ENCODE results near the gene OTC. TPM values are rescaled to one million over a fixed set of nuclear protein-coding genes. Genes with fewer than 3 reads are reported as not detected.
A peak's percentile ranks its signal among the peaks of the same experiment; 100 is the strongest.

OTC gene
- total and polyA plus RNA-seq, 2 experiments from 2014 or later, result not detected

DNA sequence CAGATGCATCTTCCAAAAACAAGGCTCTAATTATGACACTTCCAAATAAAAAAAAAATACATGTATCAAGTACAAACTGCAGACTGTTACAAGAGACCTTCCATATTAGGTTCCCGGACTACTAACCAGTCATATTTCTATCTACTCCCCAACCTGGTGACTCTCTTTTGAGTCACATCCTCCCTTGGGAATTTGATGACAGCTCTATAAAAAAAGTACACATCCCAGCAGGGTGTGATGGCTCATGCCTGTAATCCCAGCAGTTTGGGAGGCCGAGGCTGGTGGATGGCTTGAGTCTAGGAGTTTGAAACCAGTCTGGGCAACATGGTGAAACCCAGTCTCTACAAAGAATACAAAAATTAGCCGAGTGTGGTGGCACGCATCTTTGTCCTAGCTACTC, 40.0 kb upstream of the OTC start:
- in situ Hi-C loops (cut with MboI), result loop anchor here (25.0 kb wide), 1 partner anchor 400 kb away; no protein-coding TSS in a partner anchor
- H3K4me1 ChIP-seq (ENCODE audit: insufficient read depth), result peaks cover 19% of the 10 kb centered on the region
- H3K36me3 ChIP-seq (ENCODE audit: low read depth), result no peaks in the 10 kb centered on the region
- 0 out of 2 replicates have a peak overlapping the region, but pooled peaks have one; percentile 48 for H2AFZ ChIP-seq
- H3K4me2 ChIP-seq (ENCODE audit: unreplicated experiment), result peak overlapping the region; percentile 61
- H3K27me3 ChIP-seq (replicated peaks; ENCODE audit: insufficient read depth), result no peaks in the 10 kb centered on the region
- H3K9me3 ChIP-seq (ENCODE audit: low read depth), result no peaks in the 10 kb centered on the region
- TF ChIP-seq EZH2phosphoT487 (IDR thresholded peaks at IDR 0.05; ENCODE audit: insufficient read depth, low read depth), result no peak
- no peak for TF ChIP-seq EZH2 (IDR thresholded peaks at IDR 0.05; ENCODE audit: insufficient read depth, poor library complexity, severe bottlenecking)
- no peaks in the 10 kb centered on the region for H3K79me2 ChIP-seq (ENCODE audit: insufficient read depth)
- peaks cover 10% of the 10 kb centered on the region; the same call in 1 of the 2 replicates for H3F3A ChIP-seq (ENCODE audit: insufficient read depth)
- H3K9ac ChIP-seq, result no peak overlapping the region
- H4K20me1 ChIP-seq (ENCODE audit: insufficient read depth), result no peaks in the 10 kb centered on the region
- peak; percentile 83 for DNase-seq
- H3K27ac ChIP-seq, result peak overlapping the region; percentile 71
- H3K9me2 ChIP-seq (ENCODE audit: insufficient read depth), result no peaks in the 10 kb centered on the region
- H3K4me3 ChIP-seq, result no peak overlapping the region
- 0 to 3% methylated on average over 4 of the region's 4 CpGs for WGBS, 2 experiments (ENCODE audit: low coverage in 1 of 2, low lambda C conversion rate in 2 of 2, missing lambda C conversion rate in 2 of 2)

GRCh38 chrX:38313190-38313589, 39.2 kb upstream of the OTC start:
- TF ChIP-seq EZH2 (IDR thresholded peaks at IDR 0.05; ENCODE audit: insufficient read depth, poor library complexity, severe bottlenecking) (no peak), EZH2phosphoT487 (IDR thresholded peaks at IDR 0.05; ENCODE audit: insufficient read depth, low read depth) (no peak)
- H3F3A ChIP-seq (ENCODE audit: insufficient read depth), result peaks cover 10% of the 10 kb centered on the region; the same call in 1 of the 2 replicates
- peak; percentile 53 for DNase-seq

DNA sequence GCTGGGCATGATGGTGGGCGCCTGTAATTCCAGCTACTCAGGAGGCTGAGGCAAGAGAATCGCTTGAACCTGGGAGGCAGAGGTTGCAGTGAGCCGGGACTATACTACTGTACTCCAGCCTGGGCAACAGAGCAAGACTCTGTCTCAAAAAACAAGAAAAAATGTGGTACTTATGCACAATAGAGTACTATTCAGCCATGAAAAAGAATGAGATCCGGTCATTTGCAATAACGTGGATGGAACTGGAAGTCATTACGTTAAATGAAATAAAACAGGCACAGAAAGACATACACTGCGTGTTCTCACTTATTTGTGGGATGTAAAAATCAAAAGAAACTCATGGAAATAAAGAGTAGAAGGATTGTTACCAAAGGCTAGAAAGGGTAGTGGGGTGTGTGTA, 37.2 kb upstream of the OTC start:
- no peaks in the 10 kb centered on the region for H3K79me2 ChIP-seq (ENCODE audit: insufficient read depth)
- no peak overlapping the region for H2AFZ ChIP-seq
- no peaks in the 10 kb centered on the region for H3K36me3 ChIP-seq (ENCODE audit: low read depth)
- 99 to 100% methylated on average over 6 to 7 of the region's 7 CpGs for WGBS, 2 experiments (ENCODE audit: low coverage in 1 of 2, low lambda C conversion rate in 2 of 2, missing lambda C conversion rate in 2 of 2)
- peaks cover 10% of the 10 kb centered on the region; the same call in 1 of the 2 replicates for H3F3A ChIP-seq (ENCODE audit: insufficient read depth)
- no peak overlapping the region for H3K4me3 ChIP-seq
- H3K4me2 ChIP-seq (ENCODE audit: unreplicated experiment), result no peak overlapping the region
- H3K9me3 ChIP-seq (ENCODE audit: low read depth), result no peaks in the 10 kb centered on the region
- H4K20me1 ChIP-seq (ENCODE audit: insufficient read depth), result no peaks in the 10 kb centered on the region
- TF ChIP-seq EZH2 (IDR thresholded peaks at IDR 0.05; ENCODE audit: insufficient read depth, poor library complexity, severe bottlenecking) (no peak), EZH2phosphoT487 (IDR thresholded peaks at IDR 0.05; ENCODE audit: insufficient read depth, low read depth) (no peak)
- in situ Hi-C loops (cut with MboI), result loop anchor here (25.0 kb wide), 1 partner anchor 403 kb away; no protein-coding TSS in a partner anchor
- H3K4me1 ChIP-seq (ENCODE audit: insufficient read depth), result peaks cover 19% of the 10 kb centered on the region
- no peak overlapping the region for H3K27ac ChIP-seq
- H3K27me3 ChIP-seq (replicated peaks; ENCODE audit: insufficient read depth), result no peaks in the 10 kb centered on the region
- H3K9ac ChIP-seq, result no peak overlapping the region
- H3K9me2 ChIP-seq (ENCODE audit: insufficient read depth), result no peaks in the 10 kb centered on the region
- no peak for DNase-seq

More at GRCh38 chrX:38313190-38313589, 39.2 kb upstream of the OTC start:
- Histone ChIP-seq H3K4me3 (no peak overlapping the region), H3K27ac (peak overlapping the region; percentile 71), H3K9me2 (ENCODE audit: insufficient read depth) (no peaks in the 10 kb centered on the region), H2AFZ (0 out of 2 replicates have a peak overlapping the region, but pooled peaks have one; percentile 48), H3K36me3 (ENCODE audit: low read depth) (no peaks in the 10 kb centered on the region), H3K9ac (no peak overlapping the region), H3K4me2 (ENCODE audit: unreplicated experiment) (peak overlapping the region; percentile 61), H3K27me3 (replicated peaks; ENCODE audit: insufficient read depth) (no peaks in the 10 kb centered on the region), H3K4me1 (ENCODE audit: insufficient read depth) (peaks cover 19% of the 10 kb centered on the region), H3K79me2 (ENCODE audit: insufficient read depth) (no peaks in the 10 kb centered on the region), H3K9me3 (ENCODE audit: low read depth) (no peaks in the 10 kb centered on the region), H4K20me1 (ENCODE audit: insufficient read depth) (no peaks in the 10 kb centered on the region)
- in situ Hi-C loops (cut with MboI), result loop anchor here (25.0 kb wide), 1 partner anchor 401 kb away; no protein-coding TSS in a partner anchor
- 54 to 60% methylated on average over 4 of the region's 4 CpGs for WGBS, 2 experiments (ENCODE audit: low coverage in 1 of 2, low lambda C conversion rate in 2 of 2, missing lambda C conversion rate in 2 of 2)

- 95 to 96% methylated on average over 3 of the region's 3 CpGs for WGBS, 2 experiments (ENCODE audit: low coverage in 1 of 2, low lambda C conversion rate in 2 of 2, missing lambda C conversion rate in 2 of 2)
- Histone ChIP-seq H3K4me1 (ENCODE audit: insufficient read depth) (peaks cover 10% of the 10 kb centered on the region), H3K79me2 (ENCODE audit: insufficient read depth) (0 out of 2 replicates have a peak, but pooled peaks cover 3% of the 10 kb centered on the region), H3K4me2 (ENCODE audit: unreplicated experiment) (no peak overlapping the region), H3K27me3 (replicated peaks; ENCODE audit: insufficient read depth) (no peaks in the 10 kb centered on the region), H2AFZ (no peak overlapping the region), H3F3A (ENCODE audit: insufficient read depth) (peaks cover 4% of the 10 kb centered on the region; the same call in 1 of the 2 replicates), H3K4me3 (no peak overlapping the region), H3K36me3 (ENCODE audit: low read depth) (no peaks in the 10 kb centered on the region), H4K20me1 (ENCODE audit: insufficient read depth) (no peaks in the 10 kb centered on the region), H3K9ac (no peak overlapping the region), H3K27ac (no peak overlapping the region), H3K9me3 (ENCODE audit: low read depth) (no peaks in the 10 kb centered on the region), H3K9me2 (ENCODE audit: insufficient read depth) (no peaks in the 10 kb centered on the region)
- in situ Hi-C loops (cut with MboI), result loop anchor here (25.0 kb wide), 1 partner anchor 406 kb away; no protein-coding TSS in a partner anchor
- DNase-seq, result no peak
- TF ChIP-seq EZH2phosphoT487 (IDR thresholded peaks at IDR 0.05; ENCODE audit: insufficient read depth, low read depth), result no peak
- no peak for TF ChIP-seq EZH2 (IDR thresholded peaks at IDR 0.05; ENCODE audit: insufficient read depth, poor library complexity, severe bottlenecking)
Measured at GRCh38 chrX:38318196-38318595, 34.2 kb upstream of the OTC start.

All from GM23248 (cell line).